HL-60 (cell line): Measurements from ENCODE around the gene TRIM7.
"Not testable (repeated sequence)": the region's sequence is repeated elsewhere in the genome, so short reads cannot be mapped to it uniquely, and the experiment has no call there.

Experiments
- DNase-seq, 2 experiments: peaks; one replicate each; pipeline ENCODE4 v3.0.0-alpha.2; 2010 to 2020; ENCODE audit warnings: low read depth in 1 of 2, low spot score in 1 of 2
- H3K27ac ChIP-seq: fragments of 250-450 bp; sonication (Bioruptor Pico); replicated peaks from 2 replicates; pipeline ENCODE4 v1.5.1; 2020; ENCODE audit warnings: mild to moderate bottlenecking, moderate library complexity
- H3K27me3 ChIP-seq: fragments of 250-450 bp; sonication (Bioruptor Pico); 2 replicates; pipeline ENCODE4 v1.5.1; 2021; ENCODE audit warnings: mild to moderate bottlenecking, moderate library complexity; ENCODE audit not compliant: insufficient read depth, poor library complexity, severe bottlenecking
- H3K4me3 ChIP-seq: replicated peaks from 2 replicates; pipeline ENCODE4 v1.5.1; 2011; ENCODE audit warnings: mild to moderate bottlenecking, control low read depth, low read length; ENCODE audit not compliant: insufficient read depth
- CTCF ChIP-seq: IDR thresholded peaks from one replicate; pipeline ENCODE4 v1.5.1; 2011; ENCODE audit warnings: low read length, control low read depth, inconsistent platforms; ENCODE audit not compliant: insufficient read depth
- GABPA ChIP-seq: IDR thresholded peaks from 2 replicates; pipeline ENCODE4 v1.6.1; 2012; ENCODE audit warnings: low read depth
- POLR2AphosphoS5 ChIP-seq: IDR thresholded peaks from 2 replicates; pipeline ENCODE4 v1.6.1; 2012; ENCODE audit warnings: low read depth
- REST ChIP-seq: IDR thresholded peaks from 2 replicates; pipeline ENCODE4 v1.6.1; 2012; ENCODE audit warnings: low read depth; ENCODE audit not compliant: insufficient replicate concordance
- SPI1 ChIP-seq: IDR thresholded peaks from 2 replicates; pipeline ENCODE4 v1.6.1; 2012; ENCODE audit warnings: low read depth, mild to moderate bottlenecking, borderline replicate concordance

TRIM7 gene

GRCh38 chr5:181211208-181211607, 6.2 kb upstream of the TRIM7 start:
- no peak for TF ChIP-seq GABPA
- no peak for TF ChIP-seq SPI1
- TF ChIP-seq CTCF = no peak
- no peak for TF ChIP-seq POLR2AphosphoS5
- TF ChIP-seq REST = no peak
- no peak for DNase-seq
- no peak overlapping the region for H3K4me3 ChIP-seq
- H3K27ac ChIP-seq = no peak overlapping the region
- no peaks in the 10 kb centered on the region for H3K27me3 ChIP-seq

GRCh38 chr5:181210698-181211097, 5.7 kb upstream of the TRIM7 start:
- not testable (repeated sequence) for H3K27ac ChIP-seq, H3K4me3 ChIP-seq, DNase-seq, H3K27me3 ChIP-seq

- not testable (repeated sequence) for H3K27me3 ChIP-seq, DNase-seq, H3K27ac ChIP-seq, H3K4me3 ChIP-seq
Observed at GRCh38 chr5:181210148-181210547, 5.2 kb upstream of the TRIM7 start.

- peaks cover 13% of the 10 kb centered on the region for H3K27me3 ChIP-seq
- H3K27ac ChIP-seq, H3K4me3 ChIP-seq, DNase-seq: not testable (repeated sequence)
Observed at GRCh38 chr5:181209006-181209405, 4.0 kb upstream of the TRIM7 start.

GRCh38 chr5:181207960-181208253, 2.9 kb upstream of the TRIM7 start:
- Histone ChIP-seq H3K4me3 (peak overlapping the region; percentile 50; the same call in 1 of the 2 replicates), H3K27ac (no peak overlapping the region), H3K27me3 (peaks cover 13% of the 10 kb centered on the region)

More at GRCh38 chr5:181207960-181208253, 2.9 kb upstream of the TRIM7 start:
- no peak for DNase-seq
- TF ChIP-seq GABPA (no peak), CTCF (no peak), SPI1 (no peak), REST (no peak), POLR2AphosphoS5 (no peak)
